BLaER1 treated with 17β-estradiol and CSF1 and Interleukin-3, amounts not matched to agents 10 nM and 100 nM (cell line): ENCODE measurements around the gene SPDYE2B.
"Not testable (repeated sequence)": the region's sequence is repeated elsewhere in the genome, so short reads cannot be mapped to it uniquely, and the experiment has no call there.

Experiments
- H3K27ac ChIP-seq, 11 experiments: shearing (Covaris generic); formaldehyde crosslinking; 2 replicates each; pipeline ENCODE4 v1.8.1; 2022
- H3K27me3 ChIP-seq, 11 experiments: shearing (Covaris generic); formaldehyde crosslinking; 2 replicates each; pipeline ENCODE4 v1.8.1; 2022
- H3K36me3 ChIP-seq, 11 experiments: shearing (Covaris generic); formaldehyde crosslinking; 2 replicates each; pipeline ENCODE4 v1.8.1; 2022
- H3K4me1 ChIP-seq, 10 experiments: shearing (Covaris generic); formaldehyde crosslinking; 2 replicates each; pipeline ENCODE4 v1.8.1; 2022
- H3K4me2 ChIP-seq, 11 experiments: shearing (Covaris generic); formaldehyde crosslinking; 2 replicates each; pipeline ENCODE4 v1.8.1; 2022
- H3K4me3 ChIP-seq, 10 experiments: shearing (Covaris generic); formaldehyde crosslinking; 2 replicates each; pipeline ENCODE4 v1.8.1; 2022
- H3K9ac ChIP-seq, 11 experiments: shearing (Covaris generic); formaldehyde crosslinking; 2 replicates each; pipeline ENCODE4 v1.8.1; 2022
- H3K9me3 ChIP-seq, 11 experiments: shearing (Covaris generic); formaldehyde crosslinking; replicated peaks in 1 of 11; 2 replicates each; pipeline ENCODE4 v1.8.1; 2022
- H4K20me1 ChIP-seq, 11 experiments: shearing (Covaris generic); formaldehyde crosslinking; 2 replicates each; pipeline ENCODE4 v1.8.1; 2022

SPDYE2B gene

DNA sequence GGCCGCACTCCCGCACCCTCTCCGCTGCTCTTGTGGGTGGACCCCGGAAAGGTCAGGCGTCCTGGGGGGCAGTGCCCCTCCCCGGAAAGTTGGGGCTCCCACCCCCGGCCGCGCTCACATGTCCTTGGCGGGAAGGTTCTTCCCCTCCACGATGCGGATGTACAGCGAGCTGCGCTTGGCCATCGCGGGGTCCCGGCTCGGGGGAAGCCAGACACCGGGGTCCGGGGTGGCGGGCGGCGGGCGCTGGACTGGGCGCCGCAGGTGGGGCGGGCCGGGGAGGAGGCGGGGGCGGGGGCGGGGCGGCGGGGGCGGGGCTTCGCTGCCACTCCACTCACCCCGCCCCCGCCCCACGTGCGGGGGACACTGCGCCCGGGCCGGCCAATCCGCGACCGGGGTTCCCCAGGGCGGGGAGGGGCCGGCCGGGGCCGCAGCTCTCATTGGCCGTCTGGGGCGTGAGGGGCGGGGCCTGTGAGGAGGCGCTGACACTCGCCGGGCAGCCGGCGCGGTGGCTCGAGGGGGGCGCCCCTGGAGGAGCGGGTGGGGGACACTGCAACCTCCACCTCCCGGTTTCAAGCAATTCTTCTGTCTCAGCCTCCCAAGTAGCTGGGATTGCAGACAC is 33.5 kb upstream of the SPDYE2B start, which contains the start of gene RASA4:
Gene RASA4, minus strand, starts transcription at position 250 of the 619 bp plus-strand sequence. Its CDS starts 67 bp downstream, at position 183.
- H3K27me3 ChIP-seq, H3K4me1 ChIP-seq, H3K36me3 ChIP-seq, H3K9me3 ChIP-seq, H4K20me1 ChIP-seq, H3K27ac ChIP-seq: not testable (repeated sequence)
- Histone ChIP-seq H3K9ac (0 out of 22 replicates have a peak within 1 kb of the TSS, but pooled peaks of 1 of the 11 experiments have one; percentile 55), H3K4me2 (peak within 1 kb of the TSS in 2 of 11 experiments; percentile 36 to 45; a peak in 3 of 22 replicates), H3K4me3 (peak within 1 kb of the TSS in 8 of 10 experiments; percentile 40 to 59 (median 48); a peak in 14 of 20 replicates)

DNA sequence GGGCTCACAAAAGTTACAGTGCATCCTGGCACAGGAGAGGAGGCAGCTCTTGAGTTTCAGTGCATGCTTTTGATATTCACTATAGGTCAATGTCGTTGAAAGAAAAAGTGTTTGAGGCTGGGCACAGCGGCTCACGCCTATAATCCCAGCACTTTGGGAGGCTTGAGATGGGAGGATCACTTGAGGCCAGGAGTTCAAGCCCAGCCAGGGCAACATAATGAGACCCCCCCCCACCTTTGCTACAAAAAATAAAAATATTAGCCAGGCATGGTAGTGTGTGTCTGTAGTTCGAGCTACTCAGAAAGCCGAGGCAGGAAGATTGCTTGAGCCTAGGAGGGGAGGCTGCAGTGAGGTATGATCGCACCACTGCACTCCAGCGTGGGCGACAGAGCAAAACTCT is 32.0 kb upstream of the SPDYE2B start:
- not testable (repeated sequence) for H3K4me3 ChIP-seq, H4K20me1 ChIP-seq, H3K4me1 ChIP-seq, H3K4me2 ChIP-seq, H3K36me3 ChIP-seq, H3K9me3 ChIP-seq, H3K9ac ChIP-seq, H3K27ac ChIP-seq, H3K27me3 ChIP-seq

DNA sequence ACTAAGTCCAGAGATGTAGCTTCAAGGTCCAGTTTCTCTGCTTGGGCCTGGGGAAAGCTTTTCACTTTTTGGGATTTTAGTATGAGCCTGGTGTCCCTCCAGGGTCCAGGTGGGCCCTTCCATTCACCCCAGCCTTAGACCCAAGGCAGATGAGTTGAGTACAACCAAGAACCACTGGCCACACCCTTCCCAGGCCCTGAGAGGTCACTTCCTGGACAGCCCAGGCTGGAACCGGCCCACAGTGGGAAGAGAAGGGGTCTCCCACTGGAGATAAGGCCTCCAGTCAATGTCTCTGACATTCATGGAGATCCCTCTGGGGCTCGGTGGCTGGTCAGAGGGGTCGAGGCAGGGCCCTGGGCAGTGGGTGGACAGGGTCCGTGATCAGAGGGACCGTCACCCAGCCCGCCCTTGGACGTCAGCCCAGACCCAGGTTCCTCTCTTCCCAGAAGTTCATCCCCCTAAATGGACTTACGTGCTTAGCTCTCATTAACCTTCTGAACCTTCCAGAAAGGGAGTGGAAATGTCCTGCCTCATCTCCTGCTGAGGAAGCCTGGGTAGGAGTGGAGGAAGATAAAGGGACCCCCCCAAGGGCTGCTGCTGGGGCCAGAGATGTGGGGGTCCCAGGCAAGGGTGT is 22.7 kb upstream of the SPDYE2B start:
- H3K27ac ChIP-seq, H3K4me1 ChIP-seq, H3K4me3 ChIP-seq, H3K9me3 ChIP-seq, H3K4me2 ChIP-seq, H4K20me1 ChIP-seq, H3K27me3 ChIP-seq, H3K36me3 ChIP-seq, H3K9ac ChIP-seq: not testable (repeated sequence)

GRCh38 chr7:102630622-102631021 is 19.5 kb upstream of the SPDYE2B start:
- not testable (repeated sequence) for H3K9ac ChIP-seq, H3K27ac ChIP-seq, H4K20me1 ChIP-seq, H3K4me3 ChIP-seq, H3K4me1 ChIP-seq, H3K9me3 ChIP-seq, H3K4me2 ChIP-seq, H3K36me3 ChIP-seq, H3K27me3 ChIP-seq

DNA sequence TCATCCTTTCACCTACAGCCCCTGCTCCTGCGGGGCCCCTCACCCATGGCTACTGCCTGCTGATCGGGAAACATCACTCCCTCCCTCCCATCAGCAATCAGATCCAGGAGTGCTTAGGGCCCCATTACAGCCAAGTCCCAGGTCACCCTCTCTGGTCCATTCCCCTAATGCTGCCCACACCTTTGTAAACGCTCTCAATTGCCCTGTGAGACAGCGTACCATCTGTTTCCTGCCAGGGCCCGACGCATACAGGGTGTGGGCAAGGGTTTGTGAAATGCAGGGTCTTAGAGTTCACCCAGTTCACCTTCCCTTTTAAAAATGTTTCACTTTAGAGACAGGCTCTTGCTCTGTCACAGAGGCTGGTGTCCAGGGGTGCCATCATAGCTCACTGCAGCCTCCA is 15.8 kb upstream of the SPDYE2B start:
- H3K27ac ChIP-seq: 0 out of 22 replicates have a peak overlapping the region, but pooled peaks of 1 of the 11 experiments have one; percentile 45
- H3K9me3 ChIP-seq, H3K27me3 ChIP-seq, H3K4me3 ChIP-seq, H3K9ac ChIP-seq, H3K36me3 ChIP-seq, H3K4me2 ChIP-seq, H3K4me1 ChIP-seq, H4K20me1 ChIP-seq: not testable (repeated sequence)

- not testable (repeated sequence) for H3K4me3 ChIP-seq, H4K20me1 ChIP-seq, H3K4me2 ChIP-seq, H3K9me3 ChIP-seq, H3K27me3 ChIP-seq, H3K36me3 ChIP-seq, H3K9ac ChIP-seq, H3K4me1 ChIP-seq
- peak overlapping the region in 1 of 11 experiments; percentile 59; a peak in 2 of 22 replicates for H3K27ac ChIP-seq
Observed at GRCh38 chr7:102635354-102635753, 14.8 kb upstream of the SPDYE2B start.

GRCh38 chr7:102636956-102637355 is 13.2 kb upstream of the SPDYE2B start:
- not testable (repeated sequence) for H3K36me3 ChIP-seq, H3K4me1 ChIP-seq

DNA sequence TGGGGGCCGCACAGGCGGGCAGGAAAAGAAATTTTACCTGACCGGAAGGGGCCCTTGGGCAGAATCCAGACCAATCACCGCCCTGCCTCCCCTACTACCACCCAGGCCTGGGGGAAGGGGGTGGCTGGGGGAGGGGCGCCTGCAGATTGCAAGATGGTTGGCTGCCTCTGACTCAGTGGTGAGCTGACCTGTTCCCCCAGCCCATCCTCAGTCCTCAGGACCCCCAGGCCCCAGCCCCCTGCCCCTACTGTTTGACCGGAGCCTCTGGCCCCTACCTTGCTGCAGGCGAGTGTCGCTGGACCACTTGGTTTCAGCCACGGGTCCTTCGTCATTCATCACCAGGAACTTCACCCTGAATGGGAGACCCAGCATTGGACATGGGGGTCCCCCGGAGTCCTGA is 11.3 kb upstream of the SPDYE2B start:
- not testable (repeated sequence) for H3K27ac ChIP-seq, H3K4me3 ChIP-seq, H3K9me3 ChIP-seq, H3K4me1 ChIP-seq, H4K20me1 ChIP-seq, H3K4me2 ChIP-seq, H3K9ac ChIP-seq, H3K27me3 ChIP-seq, H3K36me3 ChIP-seq

More at GRCh38 chr7:102636956-102637355, 13.2 kb upstream of the SPDYE2B start:
- H4K20me1 ChIP-seq, H3K27me3 ChIP-seq, H3K4me2 ChIP-seq, H3K9ac ChIP-seq, H3K4me3 ChIP-seq, H3K9me3 ChIP-seq, H3K27ac ChIP-seq: not testable (repeated sequence)

DNA sequence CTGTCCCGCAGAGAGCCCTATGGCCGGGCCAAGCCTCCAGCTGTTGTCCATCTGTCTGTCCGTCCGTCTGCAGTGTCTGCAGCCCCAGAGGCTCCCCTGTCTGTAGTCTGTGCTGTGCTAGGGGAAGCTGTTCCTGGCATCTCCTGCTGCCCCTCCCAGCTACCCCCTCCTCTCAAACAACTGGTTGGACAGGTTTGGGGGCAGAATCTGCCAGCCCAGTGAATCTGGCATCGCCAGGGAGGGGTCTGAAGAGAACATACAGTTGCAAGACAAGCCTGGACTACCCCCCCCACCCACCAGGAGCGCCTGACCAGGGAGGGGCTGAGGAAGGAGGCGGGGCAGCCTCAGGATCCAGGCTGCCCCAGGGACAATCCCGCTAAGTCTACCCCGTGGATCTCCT is 7.4 kb upstream of the SPDYE2B start, which contains the start of gene UPK3BL1:
Gene UPK3BL1, minus strand, starts transcription at position 101 of the 400 bp plus-strand sequence. Its CDS starts 50 bp downstream, at position 51.
- not testable (repeated sequence) for H3K27me3 ChIP-seq, H3K4me3 ChIP-seq, H3K4me2 ChIP-seq, H3K9me3 ChIP-seq, H4K20me1 ChIP-seq, H3K9ac ChIP-seq, H3K27ac ChIP-seq, H3K4me1 ChIP-seq, H3K36me3 ChIP-seq

- not testable (repeated sequence) for H3K27me3 ChIP-seq, H3K9ac ChIP-seq, H4K20me1 ChIP-seq, H3K27ac ChIP-seq, H3K9me3 ChIP-seq, H3K4me3 ChIP-seq, H3K4me2 ChIP-seq, H3K36me3 ChIP-seq, H3K4me1 ChIP-seq
Observed at GRCh38 chr7:102643404-102643803, 6.7 kb upstream of the SPDYE2B start.

DNA sequence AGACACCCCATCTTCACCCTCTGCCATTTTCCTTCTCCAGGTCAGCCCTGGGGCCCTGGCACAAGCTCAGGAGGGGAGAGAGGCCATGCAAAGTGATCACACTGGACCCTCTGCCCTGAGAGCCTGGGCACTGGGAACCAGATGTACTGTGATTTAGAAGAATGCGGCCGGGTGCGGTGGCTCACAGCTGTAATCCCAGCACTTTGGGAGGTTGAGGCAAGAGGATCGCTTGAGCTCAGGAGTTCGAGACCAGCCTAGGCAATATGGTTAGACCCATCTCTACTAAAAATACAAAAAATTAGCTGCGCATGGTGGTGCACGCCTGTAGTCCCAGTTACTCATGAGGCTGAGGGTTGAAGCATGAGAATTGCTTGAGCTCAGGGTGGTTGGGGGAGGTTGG is 2.3 kb upstream of the SPDYE2B start:
- H3K27ac ChIP-seq, H3K4me1 ChIP-seq, H3K4me3 ChIP-seq, H3K4me2 ChIP-seq, H3K9me3 ChIP-seq, H3K27me3 ChIP-seq, H4K20me1 ChIP-seq, H3K36me3 ChIP-seq, H3K9ac ChIP-seq: not testable (repeated sequence)

DNA sequence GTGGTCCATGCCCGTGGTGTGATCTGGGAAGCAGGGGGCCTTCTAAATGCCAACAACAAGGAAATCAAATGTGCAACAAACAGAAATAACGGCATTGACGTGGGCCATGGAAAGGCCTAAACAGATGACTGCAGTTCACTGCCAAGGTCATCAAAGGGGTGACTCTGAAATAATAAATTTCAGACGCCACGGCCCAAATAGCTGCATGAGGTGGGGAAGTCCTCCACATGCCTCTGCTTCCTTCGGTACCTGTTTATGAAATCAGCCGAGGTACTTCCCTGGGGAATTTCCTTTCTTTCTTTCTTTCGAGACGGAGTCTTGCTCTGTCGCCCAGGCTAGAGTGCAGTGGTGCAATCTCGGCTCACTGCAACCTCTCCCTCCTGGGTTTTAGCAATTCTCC is 14.6 kb downstream of the SPDYE2B start:
- H3K27me3 ChIP-seq, H3K9ac ChIP-seq, H3K9me3 ChIP-seq, H3K4me3 ChIP-seq, H3K27ac ChIP-seq, H3K4me1 ChIP-seq, H3K4me2 ChIP-seq, H4K20me1 ChIP-seq, H3K36me3 ChIP-seq: not testable (repeated sequence)

DNA sequence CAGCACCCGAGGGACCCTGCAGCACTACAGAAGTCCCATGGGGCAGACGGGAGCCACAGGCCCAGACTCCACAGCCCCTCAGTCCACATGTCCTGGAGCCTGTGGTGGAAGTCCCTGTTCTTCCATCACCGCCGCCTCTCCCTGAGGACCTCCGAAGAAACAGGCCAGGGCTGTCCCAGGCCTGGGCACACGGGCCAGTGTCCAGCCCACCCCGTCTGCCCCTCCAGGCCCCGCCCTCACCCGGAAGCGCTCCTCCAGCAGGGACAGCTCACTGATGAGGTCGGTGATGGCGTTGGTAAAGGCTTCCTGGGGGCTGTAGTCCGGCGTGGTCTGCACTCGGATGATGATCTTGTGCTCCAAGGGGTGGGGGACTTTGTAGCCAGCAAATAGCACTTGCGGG is 16.7 kb downstream of the SPDYE2B start:
- not testable (repeated sequence) for H3K4me2 ChIP-seq, H3K27ac ChIP-seq, H3K27me3 ChIP-seq, H3K4me1 ChIP-seq, H4K20me1 ChIP-seq, H3K9ac ChIP-seq, H3K4me3 ChIP-seq, H3K9me3 ChIP-seq, H3K36me3 ChIP-seq

GRCh38 chr7:102667523-102667922 is 17.4 kb downstream of the SPDYE2B start:
- H3K27me3 ChIP-seq, H3K27ac ChIP-seq, H4K20me1 ChIP-seq, H3K4me3 ChIP-seq, H3K9ac ChIP-seq, H3K4me1 ChIP-seq, H3K36me3 ChIP-seq, H3K9me3 ChIP-seq, H3K4me2 ChIP-seq: not testable (repeated sequence)
